ENCODE measurements around the gene OTUD7B. TPM values are rescaled to one million over a fixed set of nuclear protein-coding genes. Genes with fewer than 3 reads are reported as not detected.
A peak's percentile ranks its signal among the peaks of the same experiment; 100 is the strongest.

Gene OTUD7B
- total RNA-seq, 1 experiment from 2014 or later, result 23.5 TPM

DNA sequence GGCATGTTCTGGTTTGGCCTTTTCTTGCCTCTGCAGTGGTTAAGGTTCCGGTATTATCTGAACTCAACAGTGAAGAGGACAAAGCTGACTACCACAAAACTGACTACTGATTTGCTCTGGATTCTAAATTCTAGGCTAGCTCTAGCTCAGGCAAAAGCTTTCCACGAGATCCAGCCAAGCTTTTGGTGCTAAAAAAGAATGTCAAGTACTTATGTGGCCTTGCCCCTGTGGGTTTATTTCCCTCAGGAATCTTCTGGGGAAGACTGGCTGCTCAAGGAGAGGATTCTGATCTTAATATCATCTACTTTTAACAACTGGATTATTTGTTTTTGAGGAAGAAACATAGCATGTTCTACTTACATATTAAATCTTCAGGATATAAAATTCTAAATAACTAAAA, 47.8 kb downstream of the OTUD7B start:
- H3K27ac Mint-ChIP-seq, result peak overlapping the region in 2 of 3 experiments; percentile 28 to 54; a peak in 3 of 7 replicates

More for the DNA sequence above, 47.8 kb downstream of the OTUD7B start:
- Histone ChIP-seq H2BK5ac (ENCODE audit: insufficient read length, low read length) (no peak overlapping the region), H3K4me1 (ENCODE audit: insufficient read depth, low read length) (no peaks in the 10 kb centered on the region), H3K27ac (ENCODE audit: insufficient read length, low read depth, low read length) (no peak overlapping the region), H2BK12ac (ENCODE audit: insufficient read length, low read depth, low read length) (no peak overlapping the region), H3K56ac (ENCODE audit: insufficient read length, low read depth, low read length) (no peak overlapping the region), H3K27me3 (ENCODE audit: insufficient read depth, low read length) (no peaks in the 10 kb centered on the region), H3K23me2 (ENCODE audit: insufficient read length, low read depth, low read length, poor library complexity, severe bottlenecking) (no peaks in the 10 kb centered on the region), H3K79me2 (ENCODE audit: insufficient read depth, low read length) (no peaks in the 10 kb centered on the region), H4K91ac (ENCODE audit: insufficient read length, low read depth, low read length) (no peak overlapping the region), H2BK15ac (ENCODE audit: low read depth, low read length) (no peak overlapping the region), H2BK120ac (ENCODE audit: low read depth, low read length, poor library complexity, severe bottlenecking) (no peak overlapping the region), H3K9ac (ENCODE audit: extremely low read depth, insufficient read length, low read length) (no peak overlapping the region), H4K8ac (replicated peaks; ENCODE audit: insufficient read length, low read depth, low read length) (no peak overlapping the region), H3K4ac (ENCODE audit: low read depth, low read length) (no peak overlapping the region), H3K23ac (ENCODE audit: insufficient read length, low read depth, low read length) (no peak overlapping the region), H4K20me1 (ENCODE audit: control insufficient read depth, insufficient read depth, insufficient read length) (no peaks in the 10 kb centered on the region), H3T11ph (ENCODE audit: low read length) (no peak overlapping the region), H2BK20ac (ENCODE audit: low read depth, low read length, poor library complexity, severe bottlenecking) (no peak overlapping the region), H3K14ac (ENCODE audit: insufficient read depth, low read length) (no peak overlapping the region), H3K4me2 (ENCODE audit: insufficient read depth, insufficient read length, low read length) (no peak overlapping the region), H2AFZ (ENCODE audit: low read length) (no peak overlapping the region), H3K18ac (ENCODE audit: insufficient read length, low read depth, low read length) (no peak overlapping the region), H3K79me1 (ENCODE audit: insufficient read depth, low read depth, low read length, poor library complexity, severe bottlenecking) (no peaks in the 10 kb centered on the region), H3K9me3 (ENCODE audit: control insufficient read depth, low read depth, low read length) (peaks cover 7% of the 10 kb centered on the region), H2AK5ac (ENCODE audit: insufficient read length, low read length) (no peak overlapping the region), H4K5ac (ENCODE audit: insufficient read length, low read depth, low read length) (no peak overlapping the region)
- peaks cover 48 to 75% (median 71%) of the 10 kb centered on the region in 3 experiments for H3K36me3 Mint-ChIP-seq (ENCODE audit: insufficient read depth in 1 of 3, low read depth in 3 of 3)
- TF ChIP-seq, protein P1, sequence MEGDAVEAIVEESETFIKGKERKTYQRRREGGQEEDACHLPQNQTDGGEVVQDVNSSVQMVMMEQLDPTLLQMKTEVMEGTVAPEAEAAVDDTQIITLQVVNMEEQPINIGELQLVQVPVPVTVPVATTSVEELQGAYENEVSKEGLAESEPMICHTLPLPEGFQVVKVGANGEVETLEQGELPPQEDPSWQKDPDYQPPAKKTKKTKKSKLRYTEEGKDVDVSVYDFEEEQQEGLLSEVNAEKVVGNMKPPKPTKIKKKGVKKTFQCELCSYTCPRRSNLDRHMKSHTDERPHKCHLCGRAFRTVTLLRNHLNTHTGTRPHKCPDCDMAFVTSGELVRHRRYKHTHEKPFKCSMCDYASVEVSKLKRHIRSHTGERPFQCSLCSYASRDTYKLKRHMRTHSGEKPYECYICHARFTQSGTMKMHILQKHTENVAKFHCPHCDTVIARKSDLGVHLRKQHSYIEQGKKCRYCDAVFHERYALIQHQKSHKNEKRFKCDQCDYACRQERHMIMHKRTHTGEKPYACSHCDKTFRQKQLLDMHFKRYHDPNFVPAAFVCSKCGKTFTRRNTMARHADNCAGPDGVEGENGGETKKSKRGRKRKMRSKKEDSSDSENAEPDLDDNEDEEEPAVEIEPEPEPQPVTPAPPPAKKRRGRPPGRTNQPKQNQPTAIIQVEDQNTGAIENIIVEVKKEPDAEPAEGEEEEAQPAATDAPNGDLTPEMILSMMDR (conservative IDR thresholded peaks at IDR 0.05), result no peak
- no peaks in the 10 kb centered on the region for H3K27me3 Mint-ChIP-seq (ENCODE audit: low read depth)
- WGBS (ENCODE audit: extremely low coverage, insufficient read length, low lambda C conversion rate), result no CpG with 5 or more reads among the region's 2 CpGs
- H3K9me3 Mint-ChIP-seq, result peaks cover 18 to 23% of the 10 kb centered on the region in 2 experiments
- H3K4me3 Mint-ChIP-seq, result no peak overlapping the region
- DNase-seq, result no peak
- H3K4me1 Mint-ChIP-seq, result no peaks in the 10 kb centered on the region
